ENCODE measurements around the gene CD160. TPM values are rescaled to one million over a fixed set of nuclear protein-coding genes. Genes with fewer than 3 reads are reported as not detected.

Gene CD160
- total and polyA plus RNA-seq, 4 donors, result 0.11 to 3.9 (median 1.4) TPM

DNA sequence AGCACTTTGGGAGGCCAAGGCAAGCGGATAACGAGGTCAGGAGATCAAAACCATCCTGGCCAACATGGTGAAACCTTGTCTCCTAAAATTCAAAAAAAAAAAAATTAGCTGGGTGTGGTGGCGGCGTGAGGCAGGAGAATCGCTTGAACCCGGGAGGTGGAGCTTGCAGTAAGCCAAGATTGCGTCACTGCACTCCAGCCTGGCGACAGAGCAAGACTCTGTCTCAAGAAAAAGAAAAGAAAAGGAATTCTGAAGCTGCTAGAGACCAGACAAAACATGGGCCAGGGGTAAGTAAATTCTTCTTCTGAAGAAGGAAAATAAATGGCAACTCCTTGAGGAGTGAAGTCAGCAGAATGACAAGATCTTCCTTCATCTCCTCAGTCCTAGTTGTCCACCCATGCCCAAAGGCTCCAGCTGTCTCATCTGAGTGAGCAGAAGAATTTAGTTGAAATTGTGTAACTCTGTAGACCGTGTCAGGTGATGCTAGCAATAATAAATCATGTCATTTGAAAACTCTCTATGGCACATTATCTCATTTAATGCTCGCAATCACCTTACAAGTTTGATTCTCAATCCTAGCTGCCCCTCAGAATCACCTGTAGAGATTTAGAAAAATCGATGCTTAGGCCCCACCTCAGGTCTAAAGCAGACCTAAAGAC lies 26.4 kb upstream of the CD160 start:
- no peaks in the 10 kb centered on the region for H3K27me3 ChIP-seq (ENCODE audit: control insufficient read depth, insufficient read depth, low read length)
- H3K36me3 ChIP-seq (ENCODE audit: control insufficient read depth, insufficient read depth, low read length), result no peaks in the 10 kb centered on the region
- no peak overlapping the region for H3K4me3 ChIP-seq (ENCODE audit: low read depth, low read length)
- no peaks in the 10 kb centered on the region for H3K4me1 ChIP-seq (ENCODE audit: control insufficient read depth, insufficient read depth, low read length)
- no peaks in the 10 kb centered on the region for H3K9me3 ChIP-seq (ENCODE audit: control insufficient read depth, insufficient read depth, low read length)
- no peak for DNase-seq (ENCODE audit: low read depth in 4 of 6, low spot score in 6 of 6)
- H3K27ac ChIP-seq (ENCODE audit: low read depth, low read length), result no peak overlapping the region
- 94% methylated on average over 11 of the region's 11 CpGs for WGBS (ENCODE audit: insufficient coverage)

DNA sequence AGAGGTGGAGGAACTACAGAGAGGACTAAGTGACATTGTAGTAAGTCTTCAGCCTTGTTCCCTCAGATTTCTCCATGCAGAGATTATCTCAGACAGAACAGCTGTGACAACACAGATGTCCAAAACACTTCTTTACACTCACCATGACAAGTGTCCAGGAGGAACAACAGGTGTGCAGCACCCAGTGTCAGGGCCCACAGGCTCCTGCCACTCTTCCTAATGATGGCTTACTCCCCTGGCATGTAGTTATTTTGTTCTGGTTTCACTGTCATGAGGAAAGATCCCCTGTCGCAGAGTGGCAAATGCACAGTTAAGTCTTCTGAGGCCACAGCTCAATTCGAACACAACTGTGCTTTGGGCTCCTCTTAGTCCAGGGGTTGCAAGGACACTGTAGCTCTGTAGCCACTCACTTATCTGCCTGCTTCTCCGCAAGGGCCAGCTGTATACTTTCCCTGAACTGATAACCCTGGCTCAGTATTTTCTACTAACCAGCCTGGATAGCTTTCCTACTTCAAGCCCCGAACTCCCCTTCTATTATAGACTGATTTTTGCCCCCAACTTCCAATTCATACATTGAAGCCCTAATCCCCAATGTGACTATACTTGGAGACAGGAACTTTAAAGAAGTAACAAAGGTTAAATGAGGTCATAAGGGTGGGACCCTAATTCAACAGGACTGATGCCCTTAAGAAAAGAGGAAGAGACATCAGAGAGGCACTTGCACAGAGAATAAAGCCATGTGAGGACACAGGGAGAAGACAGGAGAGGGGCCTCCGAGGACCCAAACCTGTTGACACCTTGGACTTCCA lies 23.3 kb upstream of the CD160 start:
- H3K27me3 ChIP-seq (ENCODE audit: control insufficient read depth, insufficient read depth, low read length), result no peaks in the 10 kb centered on the region
- WGBS (ENCODE audit: insufficient coverage), result 80% methylated on average over 3 of the region's 5 CpGs
- no peak overlapping the region for H3K4me3 ChIP-seq (ENCODE audit: low read depth, low read length)
- no peaks in the 10 kb centered on the region for H3K9me3 ChIP-seq (ENCODE audit: control insufficient read depth, insufficient read depth, low read length)
- DNase-seq (ENCODE audit: low read depth in 4 of 6, low spot score in 6 of 6), result no peak
- H3K36me3 ChIP-seq (ENCODE audit: control insufficient read depth, insufficient read depth, low read length), result no peaks in the 10 kb centered on the region
- no peak overlapping the region for H3K27ac ChIP-seq (ENCODE audit: low read depth, low read length)
- H3K4me1 ChIP-seq (ENCODE audit: control insufficient read depth, insufficient read depth, low read length), result no peaks in the 10 kb centered on the region

DNA sequence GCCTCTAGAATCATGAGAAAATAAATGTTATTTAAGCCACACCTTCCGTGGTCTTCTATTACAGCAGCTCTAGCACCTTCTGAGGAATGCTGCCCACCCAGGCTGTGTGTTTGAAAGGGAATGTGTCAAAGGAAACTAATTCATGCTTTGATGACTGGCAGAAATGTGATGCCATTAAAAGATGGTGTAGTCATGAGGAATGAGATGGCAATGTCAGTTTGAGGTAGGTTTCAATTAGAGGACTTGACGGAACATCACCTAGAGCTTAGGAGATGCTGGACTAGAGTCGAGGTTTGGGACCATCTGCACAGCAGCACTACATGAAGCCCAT lies 22.7 kb upstream of the CD160 start:
- no peak overlapping the region for H3K4me3 ChIP-seq (ENCODE audit: low read depth, low read length)
- no peaks in the 10 kb centered on the region for H3K27me3 ChIP-seq (ENCODE audit: control insufficient read depth, insufficient read depth, low read length)
- H3K27ac ChIP-seq (ENCODE audit: low read depth, low read length), result no peak overlapping the region
- DNase-seq (ENCODE audit: low read depth in 4 of 6, low spot score in 6 of 6), result no peak
- no peaks in the 10 kb centered on the region for H3K4me1 ChIP-seq (ENCODE audit: control insufficient read depth, insufficient read depth, low read length)
- H3K36me3 ChIP-seq (ENCODE audit: control insufficient read depth, insufficient read depth, low read length), result no peaks in the 10 kb centered on the region
- 94% methylated on average over 2 of the region's 3 CpGs for WGBS (ENCODE audit: insufficient coverage)
- no peaks in the 10 kb centered on the region for H3K9me3 ChIP-seq (ENCODE audit: control insufficient read depth, insufficient read depth, low read length)

DNA sequence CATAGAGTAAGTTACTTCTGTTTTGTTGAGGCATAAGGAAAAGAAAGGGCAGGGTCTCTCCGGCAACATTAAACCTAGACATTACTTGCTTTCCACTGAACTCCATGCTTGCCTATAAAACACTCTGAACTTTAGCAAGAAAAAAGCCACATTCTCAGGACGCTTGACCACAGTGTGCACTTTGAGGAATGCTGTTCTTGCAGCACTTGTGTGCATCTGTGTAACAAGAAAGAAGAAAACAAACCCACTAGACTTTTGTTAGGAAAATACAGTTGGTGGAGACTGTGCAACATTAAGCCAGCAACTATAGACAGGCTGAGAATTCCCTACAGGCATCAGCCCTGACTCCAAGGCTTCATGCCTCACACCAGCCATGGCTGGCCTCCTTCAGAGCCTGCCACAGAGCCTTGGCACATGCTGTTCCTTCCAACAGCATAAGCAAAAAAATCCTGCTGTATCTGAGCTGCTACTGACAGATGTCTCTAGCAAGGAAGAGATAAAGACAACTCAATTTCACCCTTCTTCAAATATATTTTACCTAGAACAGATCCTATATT lies 17.9 kb upstream of the CD160 start:
- no peak overlapping the region for H3K4me3 ChIP-seq (ENCODE audit: low read depth, low read length)
- no peaks in the 10 kb centered on the region for H3K27me3 ChIP-seq (ENCODE audit: control insufficient read depth, insufficient read depth, low read length)
- no peaks in the 10 kb centered on the region for H3K4me1 ChIP-seq (ENCODE audit: control insufficient read depth, insufficient read depth, low read length)
- no CpG with 5 or more reads among the region's 2 CpGs for WGBS (ENCODE audit: insufficient coverage)
- H3K36me3 ChIP-seq (ENCODE audit: control insufficient read depth, insufficient read depth, low read length), result no peaks in the 10 kb centered on the region
- DNase-seq (ENCODE audit: low read depth in 4 of 6, low spot score in 6 of 6), result no peak
- no peak overlapping the region for H3K27ac ChIP-seq (ENCODE audit: low read depth, low read length)
- no peaks in the 10 kb centered on the region for H3K9me3 ChIP-seq (ENCODE audit: control insufficient read depth, insufficient read depth, low read length)

DNA sequence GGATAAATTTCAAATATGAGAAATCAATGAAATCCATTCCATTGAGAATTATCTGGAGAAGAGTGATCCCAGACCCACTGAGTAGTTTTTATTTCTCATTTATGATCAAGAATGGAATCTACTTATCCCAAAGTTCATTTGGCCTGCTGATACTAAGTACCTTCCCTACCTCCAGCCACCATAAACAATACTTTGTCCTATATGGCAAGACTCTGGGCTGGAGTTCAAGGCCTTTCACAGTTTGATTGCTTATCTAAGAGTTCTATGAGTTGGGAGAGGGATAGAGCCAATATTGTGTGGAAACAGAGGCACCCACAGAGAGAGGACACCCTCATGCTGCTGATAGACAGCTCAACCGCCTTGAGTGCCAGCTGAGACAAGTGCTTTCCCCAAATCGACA lies 17.2 kb upstream of the CD160 start:
- Histone ChIP-seq H3K4me3 (ENCODE audit: low read depth, low read length) (no peak overlapping the region), H3K27me3 (ENCODE audit: control insufficient read depth, insufficient read depth, low read length) (no peaks in the 10 kb centered on the region), H3K9me3 (ENCODE audit: control insufficient read depth, insufficient read depth, low read length) (no peaks in the 10 kb centered on the region), H3K4me1 (ENCODE audit: control insufficient read depth, insufficient read depth, low read length) (peaks cover under 1% of the 10 kb centered on the region), H3K36me3 (ENCODE audit: control insufficient read depth, insufficient read depth, low read length) (no peaks in the 10 kb centered on the region), H3K27ac (ENCODE audit: low read depth, low read length) (no peak overlapping the region)
- no peak for DNase-seq (ENCODE audit: low read depth in 4 of 6, low spot score in 6 of 6)
- 75% methylated on average over 2 of the region's 2 CpGs for WGBS (ENCODE audit: insufficient coverage)

DNA sequence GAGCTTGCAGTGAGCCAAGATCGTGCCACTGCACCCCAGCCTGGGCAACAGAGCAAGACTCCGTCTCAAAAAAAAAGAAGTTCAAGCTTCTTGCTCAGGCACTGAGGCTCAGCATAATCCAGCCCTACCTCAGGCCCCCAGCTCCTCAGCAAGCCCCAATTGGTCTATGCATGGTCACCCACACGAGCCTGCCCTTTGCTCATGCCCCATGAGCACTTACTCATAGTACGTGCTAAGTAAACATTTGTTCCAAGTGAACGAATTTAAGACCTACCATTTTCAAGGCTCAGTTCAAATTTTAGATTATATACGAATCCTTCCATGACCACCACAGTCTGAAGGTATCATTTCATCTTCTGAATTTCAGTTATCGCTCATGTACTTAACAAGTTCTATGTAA lies 16.5 kb upstream of the CD160 start:
- no peak for DNase-seq (ENCODE audit: low read depth in 4 of 6, low spot score in 6 of 6)
- Histone ChIP-seq H3K36me3 (ENCODE audit: control insufficient read depth, insufficient read depth, low read length) (no peaks in the 10 kb centered on the region), H3K9me3 (ENCODE audit: control insufficient read depth, insufficient read depth, low read length) (no peaks in the 10 kb centered on the region), H3K27me3 (ENCODE audit: control insufficient read depth, insufficient read depth, low read length) (no peaks in the 10 kb centered on the region), H3K4me3 (ENCODE audit: low read depth, low read length) (no peak overlapping the region), H3K27ac (ENCODE audit: low read depth, low read length) (no peak overlapping the region), H3K4me1 (ENCODE audit: control insufficient read depth, insufficient read depth, low read length) (peaks cover 3% of the 10 kb centered on the region)
- 93% methylated on average over 6 of the region's 7 CpGs for WGBS (ENCODE audit: insufficient coverage)

DNA sequence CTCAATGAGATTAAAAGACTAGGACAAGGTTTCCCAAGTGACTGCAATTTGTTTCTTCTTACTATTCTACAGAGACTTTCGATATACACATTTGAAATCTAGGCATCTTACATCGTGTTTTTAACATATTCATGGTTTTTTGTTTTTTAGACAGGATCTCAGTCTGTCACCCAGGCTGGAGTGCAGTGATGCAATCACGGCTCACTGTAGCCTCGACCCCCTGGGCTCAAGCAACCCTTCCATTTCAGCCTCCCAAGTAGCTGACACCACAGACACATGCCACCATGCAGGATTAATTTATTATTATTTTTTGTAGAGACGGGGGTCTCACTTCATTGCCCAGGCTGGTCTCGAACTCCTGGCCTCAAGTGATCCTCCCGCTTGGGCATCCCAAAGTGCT lies 13.7 kb upstream of the CD160 start:
- no peak for DNase-seq (ENCODE audit: low read depth in 4 of 6, low spot score in 6 of 6)
- Histone ChIP-seq H3K4me1 (ENCODE audit: control insufficient read depth, insufficient read depth, low read length) (peaks cover 3% of the 10 kb centered on the region), H3K9me3 (ENCODE audit: control insufficient read depth, insufficient read depth, low read length) (no peaks in the 10 kb centered on the region), H3K27ac (ENCODE audit: low read depth, low read length) (no peak overlapping the region), H3K36me3 (ENCODE audit: control insufficient read depth, insufficient read depth, low read length) (no peaks in the 10 kb centered on the region), H3K4me3 (ENCODE audit: low read depth, low read length) (no peak overlapping the region), H3K27me3 (ENCODE audit: control insufficient read depth, insufficient read depth, low read length) (no peaks in the 10 kb centered on the region)
- 40% methylated on average over 1 of the region's 7 CpGs for WGBS (ENCODE audit: insufficient coverage)

DNA sequence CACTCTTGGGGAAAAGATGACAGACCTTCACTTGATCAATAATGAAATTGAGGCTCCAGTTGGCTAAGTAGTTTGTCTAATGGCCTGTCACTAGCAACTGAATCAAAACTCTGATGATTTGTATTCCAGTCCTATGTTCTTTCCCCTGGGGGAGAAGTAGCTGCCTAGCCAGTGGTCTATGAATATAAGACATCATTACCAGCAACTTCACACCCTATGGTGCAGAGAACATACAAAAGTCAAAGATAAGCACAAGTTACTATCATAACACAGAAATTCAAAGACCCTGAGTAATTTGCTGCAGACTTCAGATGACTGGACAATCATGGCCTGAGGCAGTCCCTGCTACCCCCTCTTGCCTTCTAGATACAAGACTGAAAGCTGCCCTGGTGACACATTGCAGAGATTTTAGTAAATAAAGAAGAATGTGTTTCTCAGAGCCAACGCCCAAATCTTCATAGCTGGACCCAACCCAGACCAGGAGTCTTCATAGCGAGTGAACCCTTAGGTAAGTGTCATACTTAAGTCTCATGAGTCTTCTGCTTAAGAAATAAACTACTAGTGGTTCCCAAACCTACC lies 13.1 kb upstream of the CD160 start:
- no peaks in the 10 kb centered on the region for H3K9me3 ChIP-seq (ENCODE audit: control insufficient read depth, insufficient read depth, low read length)
- no peak overlapping the region for H3K27ac ChIP-seq (ENCODE audit: low read depth, low read length)
- H3K4me3 ChIP-seq (ENCODE audit: low read depth, low read length), result no peak overlapping the region
- H3K36me3 ChIP-seq (ENCODE audit: control insufficient read depth, insufficient read depth, low read length), result no peaks in the 10 kb centered on the region
- 100% methylated on average over 1 of the region's 2 CpGs for WGBS (ENCODE audit: insufficient coverage)
- no peaks in the 10 kb centered on the region for H3K27me3 ChIP-seq (ENCODE audit: control insufficient read depth, insufficient read depth, low read length)
- no peak for DNase-seq (ENCODE audit: low read depth in 4 of 6, low spot score in 6 of 6)
- H3K4me1 ChIP-seq (ENCODE audit: control insufficient read depth, insufficient read depth, low read length), result peaks cover 3% of the 10 kb centered on the region

DNA sequence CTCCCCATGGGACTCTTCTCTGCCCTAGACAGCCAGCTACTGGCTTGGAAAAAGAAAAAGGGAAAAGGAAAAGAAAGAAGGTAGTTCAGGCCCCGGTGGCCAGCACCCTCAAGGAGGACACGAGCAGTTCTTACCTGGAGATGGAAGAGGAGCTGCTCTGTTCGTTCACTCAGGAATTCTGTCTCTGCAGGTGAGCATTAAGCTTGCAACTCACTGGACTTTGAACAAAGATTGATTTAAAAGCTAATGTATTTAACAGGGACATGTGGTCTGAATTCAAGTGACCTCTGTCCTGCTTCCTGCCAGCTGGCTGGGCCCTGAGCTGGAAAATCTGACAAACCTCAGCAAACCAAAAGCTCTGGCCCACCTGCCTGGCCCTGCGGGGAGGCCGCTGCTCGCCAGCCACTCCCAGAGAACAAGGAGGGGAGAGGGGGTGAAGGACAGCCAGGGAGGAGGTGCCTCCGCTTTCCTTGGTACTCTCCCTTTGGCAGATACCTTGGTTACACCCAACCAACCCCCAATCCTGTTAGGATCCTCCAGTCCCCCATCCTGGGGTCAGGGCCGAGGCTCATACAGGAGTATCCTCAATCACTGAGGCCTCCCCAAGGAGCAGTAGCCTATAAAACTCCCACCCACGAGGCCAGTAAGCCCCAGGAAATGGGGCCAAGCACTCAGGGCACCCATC lies 12.0 kb upstream of the CD160 start, which contains the start of gene PDZK1:
Gene PDZK1, minus strand, starts transcription at position 186 of the 685 bp plus-strand sequence. CDS start 19,347 bp downstream, outside the sequence.
- H3K36me3 ChIP-seq (ENCODE audit: control insufficient read depth, insufficient read depth, low read length), result no peaks in the 10 kb centered on the region
- 69% methylated on average over 5 of the region's 9 CpGs for WGBS (ENCODE audit: insufficient coverage)
- peaks cover 3% of the 10 kb centered on the region for H3K4me1 ChIP-seq (ENCODE audit: control insufficient read depth, insufficient read depth, low read length)
- H3K27ac ChIP-seq (ENCODE audit: low read depth, low read length), result no peak within 1 kb of the TSS
- no peaks in the 10 kb centered on the region for H3K9me3 ChIP-seq (ENCODE audit: control insufficient read depth, insufficient read depth, low read length)
- DNase-seq (ENCODE audit: low read depth in 4 of 6, low spot score in 6 of 6), result no peak
- no peak within 1 kb of the TSS for H3K4me3 ChIP-seq (ENCODE audit: low read depth, low read length)
- H3K27me3 ChIP-seq (ENCODE audit: control insufficient read depth, insufficient read depth, low read length), result no peaks in the 10 kb centered on the region
